ENCODE results near the gene PRKAG1.

The PRKAG1 gene

DNA sequence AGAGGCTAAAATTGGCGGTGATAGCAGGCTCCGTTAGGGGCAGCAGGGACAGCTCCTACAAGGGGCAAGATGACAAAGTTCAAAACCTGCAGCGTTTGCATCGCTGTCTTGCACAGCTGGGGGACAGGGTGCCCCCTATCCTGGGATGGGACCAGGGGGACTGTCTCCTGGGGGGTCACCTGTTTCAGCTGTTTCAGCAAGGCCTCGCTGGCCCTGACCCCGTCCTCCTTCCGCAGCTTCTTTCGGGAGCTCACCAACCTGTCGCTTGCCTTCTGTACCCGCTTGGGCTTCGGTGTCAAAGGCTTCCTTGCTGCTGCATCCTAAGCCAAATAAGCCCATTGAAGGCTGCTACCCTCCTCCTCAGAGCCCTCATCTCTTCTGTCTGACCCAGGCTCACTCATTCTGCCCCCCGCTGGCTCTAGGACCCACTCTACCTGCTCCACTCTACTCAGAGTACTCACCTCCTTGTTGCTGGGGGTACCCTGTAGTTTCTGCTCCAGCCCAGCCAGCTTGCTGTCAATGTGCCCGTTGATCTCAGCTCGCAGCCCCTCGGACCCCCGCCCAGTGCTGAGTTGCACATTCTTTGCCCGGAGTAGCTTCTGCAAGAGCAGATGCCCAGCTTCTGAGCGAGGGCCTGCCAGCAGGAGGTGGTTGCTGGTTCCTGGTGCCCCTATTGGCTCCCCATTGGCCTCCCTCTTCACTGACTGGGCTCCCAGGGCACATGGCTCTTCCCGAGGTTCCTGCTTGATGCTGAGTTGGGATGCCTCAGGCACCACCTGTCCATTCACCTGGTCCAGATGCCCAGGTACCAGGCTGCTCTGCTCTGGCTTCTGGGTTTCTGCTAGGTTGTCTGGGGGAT lies 12.4 kb upstream of the PRKAG1 start:
- peak; percentile 14 for DNase-seq

DNA sequence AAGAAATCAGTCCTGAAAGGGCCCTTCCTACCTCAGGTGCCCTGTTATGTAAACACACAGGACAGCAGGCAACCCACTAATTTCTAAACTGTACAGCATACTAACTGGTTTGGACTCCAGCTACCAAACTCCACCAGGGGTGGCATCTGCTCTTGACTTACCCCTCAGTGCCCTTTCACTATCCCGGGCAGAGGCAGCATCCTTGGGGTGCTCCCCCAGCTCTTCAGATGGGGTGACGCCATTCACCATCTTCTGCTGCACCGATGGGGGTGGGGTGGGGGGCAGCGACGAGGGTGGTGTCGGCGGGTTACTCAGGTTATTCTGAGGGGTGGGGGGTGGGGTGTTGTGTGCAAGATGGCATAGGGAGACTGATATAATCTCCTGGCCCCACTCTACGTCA lies 11.5 kb upstream of the PRKAG1 start:
- peak; percentile 12 for DNase-seq

- peak; percentile 2 for DNase-seq
Observed at GRCh38 chr12:49028666-49029275, 10.2 kb upstream of the PRKAG1 start.

GRCh38 chr12:49027846-49028555 lies 9.4 kb upstream of the PRKAG1 start:
- peak; percentile 5 for DNase-seq

- DNase-seq: peak; percentile 35
Observed at GRCh38 chr12:49026678-49027480, 8.3 kb upstream of the PRKAG1 start.

GRCh38 chr12:49026101-49026500 lies 7.5 kb upstream of the PRKAG1 start:
- DNase-seq: no peak

- DNase-seq: no peak
Observed at GRCh38 chr12:49025463-49025862, 6.9 kb upstream of the PRKAG1 start.

- no peak for DNase-seq
Observed at GRCh38 chr12:49024543-49024942, 6.0 kb upstream of the PRKAG1 start.

GRCh38 chr12:49023812-49024211 lies 5.2 kb upstream of the PRKAG1 start:
- DNase-seq: peak; percentile 2

GRCh38 chr12:49022558-49023178 lies 4.1 kb upstream of the PRKAG1 start:
- peak; percentile 21 for DNase-seq

GRCh38 chr12:49021292-49021915 lies 2.8 kb upstream of the PRKAG1 start:
- DNase-seq: peak; percentile 23

GRCh38 chr12:49020441-49020840 lies 1.9 kb upstream of the PRKAG1 start:
- DNase-seq: no peak

- peak; percentile 80 for DNase-seq
Observed at GRCh38 chr12:49019443-49020324, 1.1 kb upstream of the PRKAG1 start.

DNA sequence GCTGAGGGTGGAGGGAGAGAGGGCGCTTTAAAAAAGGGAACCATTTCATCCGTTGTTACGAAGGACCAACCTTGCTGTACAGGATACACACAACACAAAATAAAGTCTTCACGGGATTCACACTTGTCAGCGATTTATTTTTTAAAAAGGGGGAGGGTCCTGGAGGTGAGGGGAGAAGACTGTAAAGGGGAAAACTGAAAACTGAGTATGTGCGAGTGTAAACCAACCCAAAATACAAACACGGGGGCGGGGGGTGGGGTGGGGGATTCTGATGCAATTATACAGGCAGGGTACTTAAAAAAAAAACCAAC lies 499 bp upstream of the PRKAG1 start:
- DNase-seq: no peak

- no peak for DNase-seq
Observed at GRCh38 chr12:49017891-49018260, 700 bp downstream of the PRKAG1 start.

DNA sequence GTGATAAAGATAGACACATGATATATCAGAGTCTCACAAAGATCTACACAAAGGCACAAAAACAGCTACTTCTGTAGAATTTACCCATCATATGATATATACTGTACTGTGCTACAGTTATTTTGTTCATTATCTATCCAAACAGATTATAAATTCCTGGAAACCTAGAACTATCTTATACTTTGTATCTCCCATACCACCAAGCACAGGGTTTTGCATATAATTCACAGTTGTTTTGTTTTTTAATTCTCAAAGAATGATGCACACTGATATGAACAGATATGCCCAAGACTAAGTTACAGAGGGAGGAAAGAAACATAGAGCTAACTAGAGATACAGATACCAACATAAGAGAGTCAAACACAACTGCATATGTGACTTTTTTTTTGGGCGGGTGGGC lies 3.4 kb downstream of the PRKAG1 start:
- no peak for DNase-seq

GRCh38 chr12:49014547-49014946 lies 4.0 kb downstream of the PRKAG1 start:
- no peak for DNase-seq

DNA sequence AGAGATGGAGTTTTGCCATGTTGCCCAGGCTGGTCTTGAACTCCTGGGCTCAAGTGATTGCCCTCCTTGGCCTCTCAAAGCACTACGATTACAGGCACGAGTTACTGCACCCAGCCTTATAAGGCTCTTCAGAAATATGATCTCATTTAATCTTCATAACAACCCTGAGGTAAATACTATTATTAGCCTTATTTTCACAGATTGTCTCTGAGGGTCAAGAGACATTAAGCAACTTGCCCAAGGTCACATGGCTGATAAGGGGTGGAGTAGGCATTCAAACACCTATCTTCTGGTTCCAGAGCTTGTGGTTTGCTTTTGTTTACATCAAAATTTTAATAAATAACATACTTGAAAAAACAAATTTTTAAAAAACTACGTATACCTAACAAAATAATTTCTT lies 5.1 kb downstream of the PRKAG1 start:
- DNase-seq: no peak

GRCh38 chr12:49012739-49013138 lies 5.8 kb downstream of the PRKAG1 start:
- no peak for DNase-seq

- DNase-seq: no peak
Observed at GRCh38 chr12:49010092-49010668, 8.4 kb downstream of the PRKAG1 start.

DNA sequence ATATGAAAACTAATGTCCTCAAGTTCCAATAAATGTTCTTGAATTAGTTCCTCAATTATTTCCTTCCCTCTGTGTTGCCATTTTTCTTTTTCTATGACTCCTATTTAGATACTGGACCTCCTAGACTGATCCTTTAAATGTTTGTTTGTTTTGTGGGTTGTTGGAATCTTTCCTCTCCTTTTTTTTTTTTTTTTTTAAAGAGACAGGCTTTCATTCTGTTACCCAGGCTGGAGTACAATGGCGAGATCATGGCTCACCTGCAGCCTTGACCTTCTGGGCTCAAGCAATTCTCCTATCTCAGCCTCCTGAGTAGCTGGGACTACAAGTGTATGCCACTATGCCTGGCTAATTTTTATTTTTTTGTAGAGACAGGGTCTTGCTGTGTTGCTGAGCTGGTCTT lies 9.6 kb downstream of the PRKAG1 start:
- DNase-seq: no peak

Data from 8988T (cell line).